Endothelial cell of umbilical vein (primary cell): Measurements from ENCODE around the gene NKX2-8. TPM values are rescaled to one million over a fixed set of nuclear protein-coding genes. Genes with fewer than 3 reads are reported as not detected.
A peak's percentile ranks its signal among the peaks of the same experiment; 100 is the strongest.

Source experiments
- BruUV-seq: library from RNA; stranded (reverse); fragments of 400-500 nt; replicated peaks from 2 replicates; lab custom pipeline; 2021; lab: Mats Ljungman, UMichigan
- CTCF ChIA-PET: fragments of 300-600, 350-600 bp; sonication (Branson Sonifier 250); formaldehyde crosslinking; loops from one replicate; lab custom pipeline; 2021; ENCODE audit warnings: antibody characterized with exemption, inconsistent platforms; lab: Charles Lee
- POLR2A ChIA-PET: fragments of 300-600, 350-600 bp; sonication (Branson Sonifier 250); formaldehyde crosslinking; loops from one replicate; lab custom pipeline; 2021; ENCODE audit warnings: antibody characterized with exemption, inconsistent platforms; lab: Charles Lee
- DNase-seq: peaks from one replicate; pipeline ENCODE4 v3.0.0-alpha.2; 2011; ENCODE audit warnings: low read depth, low spot score
- FAIRE-seq: peaks from 2 replicates; lab custom pipeline; 2011; peaks lifted over from hg19 to GRCh38; lab: Jason Lieb, UNC
- H2AFZ ChIP-seq: 2 replicates; pipeline ENCODE4 v1.6.0; 2012; ENCODE audit warnings: low read depth, low read length, control low read depth, inconsistent platforms
- H3K27ac ChIP-seq: 2 replicates; pipeline ENCODE4 v1.5.1; 2011; ENCODE audit warnings: low read depth, mild to moderate bottlenecking, control low read depth, low read length, moderate library complexity; ENCODE audit not compliant: insufficient read depth
- H3K27me3 ChIP-seq, 2 experiments: 2 replicates each; pipeline versions ENCODE4 v1.6.0 to v1.6.1; 2011; ENCODE audit warnings: low read length in 2 of 2, mixed read lengths in 1 of 2; ENCODE audit not compliant: control insufficient read depth in 2 of 2, insufficient read depth in 2 of 2
- H3K36me3 ChIP-seq, 2 experiments: 2 replicates in 1 of 2; 3 replicates in 1 of 2; pipeline ENCODE4 v1.5.1; 2011; ENCODE audit warnings: low read length in 2 of 2, mild to moderate bottlenecking in 1 of 2, moderate library complexity in 1 of 2; ENCODE audit not compliant: control insufficient read depth in 2 of 2, insufficient read depth in 2 of 2; ENCODE audit errors: extremely low read depth in 1 of 2
- H3K4me1 ChIP-seq: 3 replicates; pipeline ENCODE4 v1.5.1; 2011; ENCODE audit warnings: mild to moderate bottlenecking, low read length; ENCODE audit not compliant: control insufficient read depth, insufficient read depth; ENCODE audit errors: extremely low read depth
- H3K4me2 ChIP-seq: 2 replicates; pipeline ENCODE4 v1.6.1; 2011; ENCODE audit warnings: low read length, control low read depth, mixed read lengths; ENCODE audit not compliant: insufficient read depth
- H3K4me3 ChIP-seq, 3 experiments: fragments of 200-600 bp in 1 of 3; sonication (generic), shearing (Covaris generic) in 1 of 3; replicated peaks in 1 of 3; 2 replicates each; pipeline ENCODE4 v1.5.1; 2011 to 2016; ENCODE audit warnings: control low read depth in 3 of 3, low read length in 3 of 3, mild to moderate bottlenecking in 2 of 3, inconsistent platforms in 1 of 3, low read depth in 1 of 3, moderate library complexity in 1 of 3; ENCODE audit not compliant: insufficient read depth in 1 of 3
- H3K79me2 ChIP-seq: 2 replicates; pipeline ENCODE4 v1.6.0; 2012; ENCODE audit warnings: low read length, inconsistent platforms; ENCODE audit not compliant: control insufficient read depth, insufficient read depth
- H3K9ac ChIP-seq: replicated peaks from 2 replicates; pipeline ENCODE3; 2011; ENCODE audit warnings: low read length, control low read depth; ENCODE audit not compliant: insufficient read depth; ENCODE audit errors: extremely low read depth
- H3K9me1 ChIP-seq: replicated peaks from 3 replicates; pipeline ENCODE4 v1.6.0; 2011; ENCODE audit warnings: mild to moderate bottlenecking, low read length; ENCODE audit not compliant: control insufficient read depth, insufficient read depth; ENCODE audit errors: extremely low read depth
- H3K9me3 ChIP-seq: replicated peaks from 2 replicates; pipeline ENCODE4 v1.5.1; 2012; ENCODE audit warnings: low read length, inconsistent platforms; ENCODE audit not compliant: control insufficient read depth, insufficient read depth
- H4K20me1 ChIP-seq: replicated peaks from 2 replicates; pipeline ENCODE3; 2011; ENCODE audit warnings: mild to moderate bottlenecking, low read length; ENCODE audit not compliant: control insufficient read depth, insufficient read depth; ENCODE audit errors: extremely low read depth
- MYC ChIP-seq: IDR thresholded peaks from one replicate; pipeline ENCODE4 v1.6.1; 2011; ENCODE audit warnings: mild to moderate bottlenecking, low read depth, low read length
- dilution Hi-C: fragments of 300-500 bp; cut with MboI; formaldehyde crosslinking; loops from one replicate; pipeline ENCODE4 v1.15.0; 2019; ENCODE audit warnings: low sequenced_read_pairs; ENCODE audit not compliant: extremely low pct_ligation_motif_present
- intact Hi-C: fragments of 100-400 bp; cut with micrococcal nuclease; formaldehyde crosslinking; loops from one replicate; pipeline ENCODE4 v1.10.0; 2022
- polyA plus RNA-seq, 4 experiments: library from polyadenylated mRNA; depleted of rRNA in 3 of 4; stranded (reverse) in 3 of 4; unstranded in 1 of 4; fragments of >200 nt; gene quantifications; 2 replicates each; pipeline versions ENCODE4 v1.2.1 to v1.2.3, GENCODE V29; 2011 to 2012; ENCODE audit warnings: missing spikeins in 1 of 4
- total RNA-seq: library from RNA; stranded (reverse); gene quantifications from 2 replicates; pipeline ENCODE4 v1.2.3, GENCODE V29; 2021
- TF ChIP-seq, protein P1 (sequence below), 2 donors: IDR thresholded peaks; 1 replicate in 1 of 2; 2 replicates in 1 of 2; pipeline ENCODE4 v1.5.1; 2011; ENCODE audit warnings: low read length in 2 of 2, mild to moderate bottlenecking in 2 of 2, moderate library complexity in 2 of 2, control low read depth in 1 of 2, inconsistent platforms in 1 of 2, low read depth in 1 of 2; ENCODE audit not compliant: insufficient read depth in 1 of 2; ENCODE audit errors: extremely low read depth in 1 of 2

Gene NKX2-8
- total and polyA plus RNA-seq, 2 donors (not counting 3 experiments of a cell fraction or from before 2014, with no cell fraction given) = not detected

GRCh38 chr14:36556811-36557433 lies 25.5 kb downstream of the NKX2-8 start:
- H3K9me3 ChIP-seq = no peaks in the 10 kb centered on the region
- H2AFZ ChIP-seq = no peak overlapping the region
- FAIRE-seq = peak; percentile 59

More at GRCh38 chr14:36556811-36557433, 25.5 kb downstream of the NKX2-8 start:
- TF ChIP-seq MYC = no peak
- TF ChIP-seq, protein P1, sequence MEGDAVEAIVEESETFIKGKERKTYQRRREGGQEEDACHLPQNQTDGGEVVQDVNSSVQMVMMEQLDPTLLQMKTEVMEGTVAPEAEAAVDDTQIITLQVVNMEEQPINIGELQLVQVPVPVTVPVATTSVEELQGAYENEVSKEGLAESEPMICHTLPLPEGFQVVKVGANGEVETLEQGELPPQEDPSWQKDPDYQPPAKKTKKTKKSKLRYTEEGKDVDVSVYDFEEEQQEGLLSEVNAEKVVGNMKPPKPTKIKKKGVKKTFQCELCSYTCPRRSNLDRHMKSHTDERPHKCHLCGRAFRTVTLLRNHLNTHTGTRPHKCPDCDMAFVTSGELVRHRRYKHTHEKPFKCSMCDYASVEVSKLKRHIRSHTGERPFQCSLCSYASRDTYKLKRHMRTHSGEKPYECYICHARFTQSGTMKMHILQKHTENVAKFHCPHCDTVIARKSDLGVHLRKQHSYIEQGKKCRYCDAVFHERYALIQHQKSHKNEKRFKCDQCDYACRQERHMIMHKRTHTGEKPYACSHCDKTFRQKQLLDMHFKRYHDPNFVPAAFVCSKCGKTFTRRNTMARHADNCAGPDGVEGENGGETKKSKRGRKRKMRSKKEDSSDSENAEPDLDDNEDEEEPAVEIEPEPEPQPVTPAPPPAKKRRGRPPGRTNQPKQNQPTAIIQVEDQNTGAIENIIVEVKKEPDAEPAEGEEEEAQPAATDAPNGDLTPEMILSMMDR (IDR thresholded peaks at IDR 0.05; ENCODE audit: extremely low read depth in 1 of 2, insufficient read depth in 1 of 2, low read depth in 1 of 2, low read length in 2 of 2) = peak; percentile 75 to 79
- H3K9me1 ChIP-seq = no peaks in the 10 kb centered on the region
- no peak overlapping the region for H3K4me2 ChIP-seq
- no peak overlapping the region for H3K4me3 ChIP-seq
- no peak overlapping the region for H3K27ac ChIP-seq
- no peak overlapping the region for H3K9ac ChIP-seq
- ChIA-PET POLR2A (no interaction called here), CTCF (interaction anchor here (1.3 to 6.0 kb wide), 7 partner anchors 12 to 593 kb away, joined by 5 to 149 read pairs (median 48); no protein-coding TSS in a partner anchor)
- intact Hi-C loops (loop anchor here (1.0 to 5.0 kb wide), 3 partner anchors 386 to 675 kb away; no protein-coding TSS in a partner anchor), dilution Hi-C loops (no loop called here)
- no TSS peak for BruUV-seq
- peaks cover 7 to 12% of the 10 kb centered on the region in 2 experiments for H3K27me3 ChIP-seq
- H3K36me3 ChIP-seq = no peaks in the 10 kb centered on the region
- H3K4me1 ChIP-seq = no peaks in the 10 kb centered on the region
- no peaks in the 10 kb centered on the region for H4K20me1 ChIP-seq
- H3K79me2 ChIP-seq = no peaks in the 10 kb centered on the region
- peak; percentile 20 for DNase-seq
